H9 (cell line): ENCODE measurements around the gene IL3RA. TPM values are rescaled to one million over a fixed set of nuclear protein-coding genes. Genes with fewer than 3 reads are reported as not detected.

Experiments used
- DNase-seq: peaks from one replicate; pipeline ENCODE4 v3.0.0-alpha.2; 2017
- H2AFZ ChIP-seq: one replicate; pipeline ENCODE4 v1.6.1; 2013; ENCODE audit warnings: mild to moderate bottlenecking, low read length, control low read depth, moderate library complexity
- H2AK5ac ChIP-seq: 2 replicates; pipeline ENCODE4 v1.6.1; 2013; ENCODE audit warnings: low read length, control low read depth, mixed read lengths; ENCODE audit not compliant: insufficient read length
- H2BK120ac ChIP-seq: one replicate; pipeline ENCODE4 v1.6.1; 2013; ENCODE audit warnings: low read depth, mild to moderate bottlenecking, low read length, control low read depth, inconsistent platforms; ENCODE audit not compliant: poor library complexity, severe bottlenecking
- H2BK12ac ChIP-seq: 2 replicates; pipeline ENCODE4 v1.6.1; 2013; ENCODE audit warnings: low read length, control low read depth, mixed read lengths, low read depth; ENCODE audit not compliant: insufficient read length
- H2BK15ac ChIP-seq: 2 replicates; pipeline ENCODE4 v1.6.1; 2013; ENCODE audit warnings: low read depth, low read length, control low read depth
- H2BK20ac ChIP-seq: one replicate; pipeline ENCODE4 v1.6.1; 2013; ENCODE audit warnings: low read depth, mild to moderate bottlenecking, low read length, control low read depth, inconsistent platforms; ENCODE audit not compliant: poor library complexity, severe bottlenecking
- H2BK5ac ChIP-seq: 2 replicates; pipeline ENCODE4 v1.6.1; 2013; ENCODE audit warnings: low read length, control low read depth, mixed read lengths; ENCODE audit not compliant: insufficient read length
- H3K14ac ChIP-seq: 2 replicates; pipeline ENCODE4 v1.6.1; 2013; ENCODE audit warnings: low read length, control low read depth; ENCODE audit not compliant: insufficient read depth
- H3K18ac ChIP-seq: 2 replicates; pipeline ENCODE4 v1.6.1; 2013; ENCODE audit warnings: low read depth, mild to moderate bottlenecking, mixed read lengths, low read length, control low read depth; ENCODE audit not compliant: insufficient read length
- H3K23ac ChIP-seq: 2 replicates; pipeline ENCODE4 v1.6.1; 2013; ENCODE audit warnings: low read length, control low read depth, mixed read lengths, low read depth; ENCODE audit not compliant: insufficient read length
- H3K23me2 ChIP-seq: 2 replicates; pipeline ENCODE4 v1.6.1; 2013; ENCODE audit warnings: low read depth, mild to moderate bottlenecking, mixed read lengths, low read length, control low read depth; ENCODE audit not compliant: insufficient read length, poor library complexity, severe bottlenecking
- H3K27ac ChIP-seq: 2 replicates; pipeline ENCODE4 v1.5.1; 2013; ENCODE audit warnings: low read length, control low read depth, mixed read lengths, low read depth; ENCODE audit not compliant: insufficient read length
- H3K27me3 ChIP-seq: 2 replicates; pipeline ENCODE4 v1.6.1; 2013; ENCODE audit warnings: low read length, control low read depth, inconsistent platforms; ENCODE audit not compliant: insufficient read depth
- H3K4ac ChIP-seq: 2 replicates; pipeline ENCODE4 v1.6.1; 2013; ENCODE audit warnings: low read depth, mild to moderate bottlenecking, control low read depth, inconsistent platforms, low read length, moderate library complexity
- H3K4me1 ChIP-seq: 2 replicates; pipeline ENCODE4 v1.6.1; 2013; ENCODE audit warnings: low read length, control low read depth, inconsistent platforms; ENCODE audit not compliant: insufficient read depth
- H3K4me2 ChIP-seq: 2 replicates; pipeline ENCODE4 v1.6.1; 2013; ENCODE audit warnings: low read length, control low read depth, mixed read lengths; ENCODE audit not compliant: insufficient read length, insufficient read depth
- H3K56ac ChIP-seq: 2 replicates; pipeline ENCODE4 v1.6.1; 2013; ENCODE audit warnings: low read depth, mild to moderate bottlenecking, mixed read lengths, low read length, control low read depth; ENCODE audit not compliant: insufficient read length
- H3K79me1 ChIP-seq: 2 replicates; pipeline ENCODE4 v1.6.1; 2013; ENCODE audit warnings: low read depth, mild to moderate bottlenecking, moderate library complexity, low read length, control low read depth, inconsistent platforms; ENCODE audit not compliant: insufficient read depth, poor library complexity, severe bottlenecking
- H3K79me2 ChIP-seq: 2 replicates; pipeline ENCODE4 v1.6.1; 2013; ENCODE audit warnings: low read length, control low read depth, inconsistent platforms; ENCODE audit not compliant: insufficient read depth
- H3K9ac ChIP-seq: 2 replicates; pipeline ENCODE4 v1.6.1; 2013; ENCODE audit warnings: low read length, control low read depth, mixed read lengths; ENCODE audit not compliant: insufficient read length; ENCODE audit errors: extremely low read depth
- H3K9me3 ChIP-seq: one replicate; pipeline ENCODE4 v1.6.1; 2013; ENCODE audit warnings: low read depth, low read length, inconsistent platforms; ENCODE audit not compliant: control insufficient read depth
- H3T11ph ChIP-seq: one replicate; pipeline ENCODE4 v1.6.1; 2013; ENCODE audit warnings: mild to moderate bottlenecking, low read length, control low read depth, inconsistent platforms
- H4K20me1 ChIP-seq: one replicate; pipeline ENCODE4 v1.6.1; 2013; ENCODE audit not compliant: control insufficient read depth, insufficient read length, insufficient read depth
- H4K5ac ChIP-seq: 2 replicates; pipeline ENCODE4 v1.6.1; 2013; ENCODE audit warnings: low read depth, mild to moderate bottlenecking, mixed read lengths, low read length, control low read depth; ENCODE audit not compliant: insufficient read length
- H4K8ac ChIP-seq: replicated peaks from 2 replicates; pipeline ENCODE4 v1.6.1; 2013; ENCODE audit warnings: low read length, control low read depth, mixed read lengths, low read depth; ENCODE audit not compliant: insufficient read length
- H4K91ac ChIP-seq: 2 replicates; pipeline ENCODE4 v1.6.1; 2013; ENCODE audit warnings: low read depth, mild to moderate bottlenecking, moderate library complexity, mixed read lengths, low read length, control low read depth; ENCODE audit not compliant: insufficient read length
- H3K27ac Mint-ChIP-seq, 3 experiments: 2 replicates in 2 of 3; 3 replicates in 1 of 3; pipeline ENCODE4 v1.8.0; 2020 to 2021; ENCODE audit warnings: mixed read lengths in 3 of 3, mild to moderate bottlenecking in 1 of 3, moderate library complexity in 1 of 3
- H3K27me3 Mint-ChIP-seq: 2 replicates; pipeline ENCODE4 v1.8.0; 2021; ENCODE audit warnings: low read depth, mild to moderate bottlenecking, moderate library complexity, mixed read lengths
- H3K36me3 Mint-ChIP-seq, 3 experiments: 2 replicates in 2 of 3; 3 replicates in 1 of 3; pipeline ENCODE4 v1.8.0; 2020 to 2021; ENCODE audit warnings: low read depth in 3 of 3, mixed read lengths in 3 of 3; ENCODE audit not compliant: insufficient read depth in 1 of 3
- H3K4me1 Mint-ChIP-seq, 2 experiments: 2 replicates each; pipeline ENCODE4 v1.8.0; 2020; ENCODE audit warnings: mixed read lengths in 2 of 2
- H3K4me3 Mint-ChIP-seq, 2 experiments: 2 replicates in 1 of 2; 3 replicates in 1 of 2; pipeline ENCODE4 v1.8.0; 2020 to 2021; ENCODE audit warnings: mild to moderate bottlenecking in 2 of 2, mixed read lengths in 2 of 2, moderate library complexity in 1 of 2
- H3K9me3 Mint-ChIP-seq, 2 experiments: 2 replicates in 1 of 2; 3 replicates in 1 of 2; pipeline ENCODE4 v1.8.0; 2020; ENCODE audit warnings: mild to moderate bottlenecking in 2 of 2, mixed read lengths in 2 of 2, moderate library complexity in 1 of 2
- CTCF ChIP-seq: fragments of 200-600 bp; sonication (generic); conservative IDR thresholded peaks from 3 replicates; pipeline ENCODE4 v1.8.0; 2021; ENCODE audit warnings: antibody characterized with exemption, mild to moderate bottlenecking
- WGBS: extraction: QIAGEN DNeasy Blood & Tissue Kit; methylation state at CpG from one replicate; pipeline ENCODE4 v1.1.7; 2013; ENCODE audit warnings: missing lambda C conversion rate, low lambda C conversion rate, mixed read lengths; ENCODE audit not compliant: insufficient read length; ENCODE audit errors: extremely low coverage; 5-methylcytosine and 5-hydroxymethylcytosine counted together
- total RNA-seq: library from RNA; stranded (reverse); gene quantifications from 2 replicates; pipeline ENCODE4 v1.2.1, GENCODE V29; 2021

Gene IL3RA
- total RNA-seq, 1 experiment from 2014 or later, result 0.24 TPM

GRCh38 chrX:1392376-1393068 lies 55.9 kb downstream of the IL3RA start:
- Mint-ChIP-seq H3K9me3 (peaks cover 3 to 4% of the 10 kb centered on the region in 2 experiments; a peak in 3 of 5 replicates), H3K4me3 (peak overlapping the region; percentile 92 to 95), H3K27me3 (no peaks in the 10 kb centered on the region; the same call in 1 of the 2 replicates), H3K36me3 (peaks cover 53 to 65% (median 61%) of the 10 kb centered on the region in 3 experiments), H3K4me1 (peaks cover 24 to 54% of the 10 kb centered on the region in 2 experiments), H3K27ac (peak overlapping the region; percentile 93 to 98 (median 95); a peak in 5 of 7 replicates)
- Histone ChIP-seq H3K23me2 (peaks cover 8% of the 10 kb centered on the region), H2AFZ (no peak overlapping the region), H4K20me1 (peaks cover 2% of the 10 kb centered on the region), H3T11ph (no peak overlapping the region), H3K18ac (peak overlapping the region; percentile 95), H2BK15ac (no peak overlapping the region), H2BK120ac (peak overlapping the region; percentile 62), H3K4me1 (no peaks in the 10 kb centered on the region), H3K23ac (no peak overlapping the region), H2BK20ac (no peak overlapping the region), H3K79me2 (peaks cover 33% of the 10 kb centered on the region; the same call in 1 of the 2 replicates), H4K91ac (no peak overlapping the region), H3K79me1 (peaks cover 21% of the 10 kb centered on the region), H2AK5ac (no peak overlapping the region), H4K5ac (no peak overlapping the region), H3K27ac (no peak overlapping the region), H2BK12ac (no peak overlapping the region), H3K9ac (peak overlapping the region; percentile 81), H2BK5ac (peak overlapping the region; percentile 0), H3K14ac (peak overlapping the region; percentile 94; the same call in 1 of the 2 replicates), H3K9me3 (no peaks in the 10 kb centered on the region), H3K4me2 (peak overlapping the region; percentile 91), H3K56ac (no peak overlapping the region), H3K27me3 (no peaks in the 10 kb centered on the region), H3K4ac (no peak overlapping the region; the same call in 1 of the 2 replicates), H4K8ac (no peak overlapping the region)
- no CpG with 5 or more reads among the region's 76 CpGs for WGBS
- peak; percentile 74 for DNase-seq
- TF ChIP-seq CTCF, result no peak
